ENCODE results near the gene TAOK1.
A peak's percentile ranks its signal among the peaks of the same experiment; 100 is the strongest.

The TAOK1 gene

DNA sequence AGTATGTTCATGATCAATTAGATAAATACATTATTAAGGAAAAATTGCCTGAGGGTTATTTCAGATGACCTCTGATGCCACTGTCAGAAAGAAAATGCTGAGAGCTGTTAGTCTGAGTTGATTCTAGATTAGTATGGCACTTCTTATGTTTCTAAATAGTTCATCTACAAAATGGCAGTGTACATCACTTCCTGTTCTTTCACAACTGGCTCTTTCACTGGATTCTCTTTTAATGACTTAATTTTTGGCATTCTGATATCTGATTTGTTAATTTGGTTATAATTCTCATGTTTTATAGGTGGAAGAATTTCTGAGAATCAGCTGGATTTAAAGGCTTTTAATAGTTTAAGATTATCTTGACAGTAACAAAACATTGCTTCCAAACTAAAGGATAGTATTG lies 3.3 kb downstream of the TAOK1 start:
- no peaks in the 10 kb centered on the region for H3K9me3 Mint-ChIP-seq
- no peaks in the 10 kb centered on the region for H3K36me3 Mint-ChIP-seq
- no peak for ATAC-seq (ENCODE audit: low read depth)
- peaks cover 18% of the 10 kb centered on the region for H3K4me1 Mint-ChIP-seq
- H3K4me3 Mint-ChIP-seq, result no peak overlapping the region
- no peaks in the 10 kb centered on the region for H3K27me3 Mint-ChIP-seq
- no peak for DNase-seq (ENCODE audit: low spot score in 2 of 2)
- peak overlapping the region; percentile 38 for H3K27ac Mint-ChIP-seq

DNA sequence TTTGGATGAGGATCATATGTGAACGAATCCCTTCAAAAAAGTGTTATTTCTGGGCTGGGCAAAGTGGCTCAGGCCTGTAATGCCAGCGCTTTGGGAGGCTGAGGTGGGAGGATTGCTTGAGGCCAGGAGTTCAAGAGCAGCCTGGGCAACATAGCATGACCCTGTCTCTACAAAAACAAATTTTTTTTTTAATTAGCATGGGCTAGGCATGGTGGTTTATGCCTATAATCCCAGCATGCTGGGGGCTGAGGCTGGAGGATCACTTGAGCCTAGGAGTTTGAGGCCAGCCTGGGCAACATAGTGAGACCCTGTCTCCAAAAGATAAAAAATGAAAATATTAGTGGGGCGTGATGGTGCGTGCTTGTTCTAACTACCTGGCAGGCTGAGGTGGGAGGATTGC lies 4.6 kb downstream of the TAOK1 start:
- Mint-ChIP-seq H3K4me1 (peaks cover 15% of the 10 kb centered on the region), H3K9me3 (no peaks in the 10 kb centered on the region), H3K4me3 (no peak overlapping the region), H3K27ac (peak overlapping the region; percentile 45), H3K27me3 (no peaks in the 10 kb centered on the region), H3K36me3 (no peaks in the 10 kb centered on the region)
- DNase-seq (ENCODE audit: low spot score in 2 of 2) (no peak), ATAC-seq (ENCODE audit: low read depth) (no peak)

DNA sequence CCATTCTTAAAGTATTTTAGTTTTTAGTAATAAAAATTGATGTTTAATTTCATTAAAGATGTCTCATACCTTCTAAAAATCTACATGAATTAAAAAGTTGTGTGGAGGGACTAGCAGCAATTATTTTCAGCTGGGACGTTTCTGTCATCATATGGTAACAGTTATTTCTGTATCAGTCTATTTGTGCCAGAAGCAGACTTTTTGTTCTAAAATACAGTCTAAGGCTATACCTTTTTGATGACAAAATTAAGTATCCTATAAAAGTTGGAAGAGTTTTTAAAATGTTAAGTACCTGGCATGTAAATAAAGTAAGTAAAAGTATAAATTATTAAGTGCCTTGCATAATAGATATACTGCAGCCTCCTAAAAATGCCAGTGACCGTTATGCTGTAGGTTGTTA lies 5.9 kb downstream of the TAOK1 start:
- H3K36me3 Mint-ChIP-seq, result peaks cover 5% of the 10 kb centered on the region
- H3K4me3 Mint-ChIP-seq, result no peak overlapping the region
- H3K4me1 Mint-ChIP-seq, result peaks cover 16% of the 10 kb centered on the region

DNA sequence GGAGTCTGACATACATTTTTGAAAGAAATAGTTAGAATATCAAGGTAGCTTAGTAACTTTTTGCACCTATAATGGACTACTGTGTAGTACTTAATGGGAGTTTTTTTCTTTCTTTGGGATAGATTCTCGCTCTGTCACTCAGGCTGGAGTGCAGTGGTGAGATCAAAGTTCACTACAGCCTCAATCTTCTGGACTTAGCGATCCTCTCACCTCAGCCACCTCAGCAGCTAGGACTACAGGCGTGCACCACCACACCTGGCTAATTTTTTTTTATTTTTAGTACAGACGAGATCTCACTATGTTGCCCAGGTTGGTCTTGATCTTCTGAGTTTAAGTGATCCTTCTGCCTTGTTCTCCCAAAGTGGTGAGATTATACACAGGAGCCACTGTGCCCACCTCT lies 9.5 kb downstream of the TAOK1 start:
- H3K27me3 Mint-ChIP-seq, result no peaks in the 10 kb centered on the region
- DNase-seq (ENCODE audit: low spot score in 2 of 2) (no peak), ATAC-seq (ENCODE audit: low read depth) (no peak)
- H3K9me3 Mint-ChIP-seq, result no peaks in the 10 kb centered on the region
- H3K4me3 Mint-ChIP-seq, result no peak overlapping the region
- no peak overlapping the region for H3K27ac Mint-ChIP-seq
- peaks cover 16% of the 10 kb centered on the region for H3K36me3 Mint-ChIP-seq
- H3K4me1 Mint-ChIP-seq, result peaks cover 10% of the 10 kb centered on the region

More for the DNA sequence above, 5.9 kb downstream of the TAOK1 start:
- no peak for DNase-seq (ENCODE audit: low spot score in 2 of 2)
- Mint-ChIP-seq H3K9me3 (no peaks in the 10 kb centered on the region), H3K27me3 (no peaks in the 10 kb centered on the region), H3K27ac (no peak overlapping the region)
- ATAC-seq (ENCODE audit: low read depth), result no peak

DNA sequence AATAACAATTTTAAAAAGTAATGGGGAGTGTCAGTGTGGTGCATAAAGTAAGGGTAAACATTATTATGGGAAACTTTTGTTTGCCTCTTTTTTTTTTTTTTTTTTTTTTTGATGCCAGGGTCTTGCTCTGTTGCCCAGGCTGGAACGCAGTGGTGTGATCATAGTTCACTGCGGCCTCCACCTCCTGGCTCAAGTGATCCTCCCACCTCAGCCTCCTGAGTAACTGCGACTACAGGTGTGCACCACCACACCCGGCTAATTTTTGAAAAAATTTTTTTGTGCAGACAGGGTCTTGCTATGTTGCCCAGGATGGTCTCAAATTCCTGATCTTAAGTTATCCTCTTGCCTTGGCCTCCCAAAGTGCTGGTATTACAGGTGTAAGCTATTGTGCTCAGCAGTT lies 10.7 kb downstream of the TAOK1 start:
- Mint-ChIP-seq H3K4me3 (no peak overlapping the region), H3K36me3 (peaks cover 16% of the 10 kb centered on the region), H3K4me1 (peaks cover 10% of the 10 kb centered on the region), H3K27me3 (no peaks in the 10 kb centered on the region), H3K9me3 (no peaks in the 10 kb centered on the region), H3K27ac (no peak overlapping the region)
- DNase-seq (ENCODE audit: low spot score in 2 of 2) (no peak), ATAC-seq (ENCODE audit: low read depth) (no peak)

DNA sequence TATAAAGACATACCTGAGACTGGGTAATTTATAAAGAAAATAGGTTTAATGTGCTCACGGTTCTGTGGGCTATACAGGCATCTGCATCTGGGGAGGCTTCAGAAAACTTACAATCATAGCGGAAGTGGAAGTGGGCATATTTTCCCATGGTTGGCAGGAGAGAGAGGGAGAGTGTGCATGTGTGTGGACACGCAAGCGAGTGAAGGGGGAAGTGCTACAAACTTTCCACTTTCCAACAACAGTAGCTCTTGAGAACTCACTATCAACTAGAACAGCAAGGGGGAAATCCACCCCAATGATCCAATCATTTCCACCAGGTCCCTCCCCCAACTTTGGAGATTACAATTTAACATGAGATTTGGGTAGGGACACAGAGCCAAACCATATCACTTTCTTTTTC lies 11.1 kb downstream of the TAOK1 start:
- no peak overlapping the region for H3K4me3 Mint-ChIP-seq

DNA sequence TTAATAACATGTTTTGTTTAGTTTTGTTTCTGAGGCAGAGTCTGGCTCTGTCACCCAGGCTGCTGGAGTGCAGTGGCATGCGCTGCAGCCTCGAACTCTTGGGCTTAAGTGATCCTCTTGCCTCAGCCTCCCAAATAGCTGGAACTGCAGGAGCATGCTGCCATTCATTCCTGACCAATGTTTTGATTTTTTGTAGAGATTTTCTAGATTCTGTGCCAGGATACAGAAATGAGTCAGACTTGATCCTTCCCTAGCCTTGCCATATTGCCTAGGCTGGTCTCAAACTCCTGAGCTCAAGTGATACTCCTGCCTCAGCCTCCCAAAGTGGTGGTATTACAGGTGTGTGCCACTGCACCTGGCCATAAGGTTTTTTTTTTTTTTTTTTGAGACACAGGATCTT lies 17.7 kb downstream of the TAOK1 start:
- H3K4me1 Mint-ChIP-seq, result peaks cover 15% of the 10 kb centered on the region
- no peaks in the 10 kb centered on the region for H3K27me3 Mint-ChIP-seq
- no peak overlapping the region for H3K27ac Mint-ChIP-seq
- no peaks in the 10 kb centered on the region for H3K9me3 Mint-ChIP-seq
- DNase-seq (ENCODE audit: low spot score in 2 of 2), result no peak
- H3K4me3 Mint-ChIP-seq, result no peak overlapping the region
- no peak for ATAC-seq (ENCODE audit: low read depth)
- peaks cover 18% of the 10 kb centered on the region for H3K36me3 Mint-ChIP-seq

More for the DNA sequence above, 11.1 kb downstream of the TAOK1 start:
- no peak for ATAC-seq (ENCODE audit: low read depth)
- Mint-ChIP-seq H3K9me3 (no peaks in the 10 kb centered on the region), H3K27me3 (no peaks in the 10 kb centered on the region), H3K4me1 (peaks cover 10% of the 10 kb centered on the region), H3K27ac (no peak overlapping the region), H3K36me3 (peaks cover 16% of the 10 kb centered on the region)
- DNase-seq (ENCODE audit: low spot score in 2 of 2), result no peak

DNA sequence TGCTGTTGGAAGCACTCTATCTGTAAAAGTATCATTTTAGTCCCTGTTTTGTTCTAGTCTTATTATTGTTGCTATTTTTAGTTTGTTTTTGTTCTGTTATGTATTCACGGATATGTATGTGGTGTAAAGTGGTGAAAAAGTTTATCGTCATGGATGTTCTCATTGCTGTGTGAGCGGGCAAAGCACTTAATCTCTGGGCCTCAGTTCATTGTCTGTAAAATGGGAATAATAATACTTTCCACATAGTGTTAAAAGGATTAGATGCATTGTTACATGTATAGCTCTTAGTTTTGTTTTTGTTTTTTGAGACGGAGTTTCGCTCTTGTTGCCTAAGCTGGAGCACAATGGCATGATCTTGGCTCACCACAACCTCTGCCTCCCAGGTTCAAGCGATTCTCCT lies 19.8 kb downstream of the TAOK1 start:
- DNase-seq (ENCODE audit: low spot score in 2 of 2), result no peak
- H3K4me1 Mint-ChIP-seq, result peaks cover 15% of the 10 kb centered on the region
- peaks cover 13% of the 10 kb centered on the region for H3K36me3 Mint-ChIP-seq
- no peaks in the 10 kb centered on the region for H3K9me3 Mint-ChIP-seq
- no peak overlapping the region for H3K27ac Mint-ChIP-seq
- no peak for ATAC-seq (ENCODE audit: low read depth)
- H3K27me3 Mint-ChIP-seq, result no peaks in the 10 kb centered on the region
- H3K4me3 Mint-ChIP-seq, result no peak overlapping the region

DNA sequence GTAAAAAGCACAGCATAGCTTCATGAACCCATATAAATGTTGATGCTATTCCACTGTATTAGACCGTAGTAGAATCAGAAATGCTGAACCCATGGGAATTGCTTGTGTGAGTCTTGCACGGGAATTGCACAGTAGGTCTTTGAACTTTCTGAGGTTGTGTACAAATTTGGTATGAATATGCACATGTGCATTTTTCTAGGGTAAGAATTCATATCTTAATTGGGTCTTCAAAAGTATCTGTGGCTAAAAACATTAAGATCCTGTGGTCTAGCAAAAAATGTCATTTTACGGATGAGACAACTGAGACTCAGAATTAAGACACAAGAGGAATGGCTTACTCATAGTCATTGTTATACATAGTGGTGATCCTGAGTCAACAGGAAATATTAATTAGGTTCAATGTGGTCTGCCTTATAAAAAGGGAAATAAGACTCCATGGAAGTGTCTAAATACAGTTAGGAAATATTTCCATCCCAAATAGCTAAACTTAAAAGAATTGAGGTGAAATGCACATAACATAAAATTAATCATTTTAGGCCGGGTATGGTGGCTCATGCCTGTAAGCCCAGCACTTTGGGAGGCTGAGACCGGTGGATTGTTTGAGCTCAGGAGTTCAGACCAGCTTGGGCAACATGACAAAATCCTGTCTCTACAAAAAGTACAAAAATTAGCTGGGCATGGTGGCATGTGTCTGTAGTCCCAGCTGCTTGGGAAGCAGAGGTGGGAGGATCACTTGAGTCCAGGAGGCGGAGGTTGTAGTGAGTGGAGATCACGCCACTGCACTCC lies 22.8 kb downstream of the TAOK1 start:
- peaks cover 14% of the 10 kb centered on the region for H3K4me1 Mint-ChIP-seq
- no peaks in the 10 kb centered on the region for H3K9me3 Mint-ChIP-seq
- ATAC-seq (ENCODE audit: low read depth) (no peak), DNase-seq (ENCODE audit: low spot score in 2 of 2) (no peak)
- peaks cover 10% of the 10 kb centered on the region for H3K36me3 Mint-ChIP-seq
- no peaks in the 10 kb centered on the region for H3K27me3 Mint-ChIP-seq
- no peak overlapping the region for H3K4me3 Mint-ChIP-seq
- H3K27ac Mint-ChIP-seq, result peak overlapping the region; percentile 49

DNA sequence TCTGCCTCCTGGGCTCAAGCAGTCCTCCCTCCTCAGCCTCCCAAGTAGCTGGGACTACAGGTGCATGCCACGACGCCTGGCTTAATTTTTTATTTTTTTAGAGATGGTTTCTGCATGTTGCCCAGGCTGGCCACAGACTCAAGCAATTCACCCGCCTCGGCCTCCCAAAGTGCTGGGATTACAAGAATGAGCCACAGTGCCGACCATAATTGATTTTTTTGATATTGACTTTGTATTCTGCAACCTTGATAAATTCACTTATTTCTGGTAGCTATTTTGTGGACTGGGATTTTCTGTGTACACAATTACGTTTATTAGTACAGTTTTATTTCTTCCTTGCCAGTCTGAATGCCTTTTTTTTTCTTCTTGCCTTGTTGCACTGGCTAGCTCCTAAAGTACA lies 30.0 kb downstream of the TAOK1 start:
- peaks cover 6% of the 10 kb centered on the region for H3K4me1 Mint-ChIP-seq
- H3K27ac Mint-ChIP-seq, result no peak overlapping the region
- no peaks in the 10 kb centered on the region for H3K27me3 Mint-ChIP-seq
- no peak overlapping the region for H3K4me3 Mint-ChIP-seq
- no peak for DNase-seq (ENCODE audit: low spot score in 2 of 2)
- H3K9me3 Mint-ChIP-seq, result no peaks in the 10 kb centered on the region
- peaks cover 13% of the 10 kb centered on the region for H3K36me3 Mint-ChIP-seq
- no peak for ATAC-seq (ENCODE audit: low read depth)

DNA sequence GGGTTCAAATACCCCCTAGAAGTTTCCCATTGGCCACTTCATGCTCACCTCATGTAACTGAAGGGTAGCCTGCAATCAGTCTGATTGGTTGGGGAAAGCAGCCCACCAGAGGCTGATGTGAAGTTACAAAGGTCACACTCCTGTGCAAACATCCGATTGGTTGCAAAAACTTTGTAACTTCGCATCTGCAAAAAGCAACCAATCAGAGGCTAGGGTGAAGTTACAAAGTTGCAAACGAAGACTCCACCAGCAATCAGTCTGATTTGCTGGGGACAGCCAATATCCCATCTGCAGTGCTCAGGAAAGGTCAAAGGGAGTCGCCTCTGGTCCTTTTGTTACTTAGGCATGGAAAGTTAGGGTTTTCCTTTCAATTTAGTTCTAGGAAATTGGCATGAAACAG lies 40.1 kb downstream of the TAOK1 start:
- ATAC-seq (ENCODE audit: low read depth) (no peak), DNase-seq (ENCODE audit: low spot score in 2 of 2) (no peak)
- H3K9me3 Mint-ChIP-seq, result no peaks in the 10 kb centered on the region
- no peaks in the 10 kb centered on the region for H3K27me3 Mint-ChIP-seq
- H3K27ac Mint-ChIP-seq, result no peak overlapping the region
- peaks cover 24% of the 10 kb centered on the region for H3K4me1 Mint-ChIP-seq
- peaks cover 8% of the 10 kb centered on the region for H3K36me3 Mint-ChIP-seq
- H3K4me3 Mint-ChIP-seq, result no peak overlapping the region

DNA sequence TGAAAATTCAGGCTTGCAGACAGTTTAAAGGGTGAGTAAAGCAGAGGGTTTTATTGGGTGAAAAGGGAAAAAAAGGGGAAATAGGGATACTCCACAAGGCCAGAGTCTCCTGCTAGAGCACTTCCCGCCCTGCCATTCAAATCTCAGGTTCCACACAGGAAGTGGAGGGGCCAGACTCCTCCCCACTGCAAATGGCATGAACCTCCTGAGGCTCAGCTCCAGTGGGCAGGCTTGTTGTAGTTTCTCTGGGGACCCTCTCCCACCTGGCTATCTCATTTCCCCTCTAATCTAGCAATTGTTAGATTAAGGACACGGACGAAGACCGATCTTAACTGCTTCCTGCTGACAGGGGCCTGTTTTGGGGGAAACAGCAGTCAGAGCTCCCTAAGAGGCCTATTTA lies 43.4 kb downstream of the TAOK1 start:
- Mint-ChIP-seq H3K27ac (peak overlapping the region; percentile 26), H3K36me3 (peaks cover 2% of the 10 kb centered on the region), H3K9me3 (no peaks in the 10 kb centered on the region), H3K4me3 (peak overlapping the region; percentile 5), H3K27me3 (no peaks in the 10 kb centered on the region), H3K4me1 (peaks cover 16% of the 10 kb centered on the region)
- peak; percentile 49 for ATAC-seq (ENCODE audit: low read depth)
- no peak for DNase-seq (ENCODE audit: low spot score in 2 of 2)

DNA sequence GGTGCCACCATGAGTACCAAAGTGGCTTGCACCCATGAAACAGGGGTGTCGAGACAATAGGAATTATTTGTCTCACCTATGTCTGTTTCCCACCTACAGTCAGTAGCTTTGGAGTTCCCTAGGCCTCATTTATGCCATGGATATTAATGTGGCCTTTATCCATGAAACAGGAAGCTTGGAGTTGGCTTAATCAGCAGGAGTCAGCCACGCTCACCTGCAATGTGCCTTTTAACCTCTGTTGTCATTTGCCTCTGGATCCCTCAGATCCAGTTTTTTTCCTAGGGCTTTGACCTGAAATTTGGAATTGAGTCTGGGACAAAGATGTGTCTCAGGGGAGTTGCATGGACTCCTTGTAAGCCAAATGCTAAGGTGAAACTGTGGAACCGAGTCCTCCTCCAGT lies 44.4 kb downstream of the TAOK1 start:
- DNase-seq (ENCODE audit: low spot score in 2 of 2), result no peak
- no peak for ATAC-seq (ENCODE audit: low read depth)
- Mint-ChIP-seq H3K4me3 (no peak overlapping the region), H3K9me3 (no peaks in the 10 kb centered on the region), H3K36me3 (peaks cover 4% of the 10 kb centered on the region), H3K27ac (no peak overlapping the region), H3K27me3 (no peaks in the 10 kb centered on the region), H3K4me1 (peaks cover 16% of the 10 kb centered on the region)

DNA sequence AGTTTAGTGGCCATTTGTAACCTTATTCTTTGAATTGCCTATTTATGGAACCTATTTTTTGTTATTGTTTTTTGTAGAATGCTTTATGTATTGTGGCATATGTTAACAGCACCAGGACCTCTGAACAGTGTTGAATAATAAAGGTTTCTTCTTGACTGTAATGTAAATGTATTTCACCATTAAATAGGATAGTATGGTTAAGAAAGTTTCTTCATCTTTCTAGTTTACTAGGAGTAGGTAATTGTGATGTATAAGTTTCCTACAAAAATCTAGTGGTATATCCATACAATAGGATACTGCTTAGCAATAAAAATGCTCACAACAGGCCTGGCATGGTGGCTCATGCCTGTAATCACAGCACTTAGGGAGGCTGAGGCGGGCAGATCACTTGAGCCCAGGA lies 52.3 kb downstream of the TAOK1 start:
- DNase-seq (ENCODE audit: low spot score in 2 of 2) (no peak), ATAC-seq (ENCODE audit: low read depth) (no peak)
- Mint-ChIP-seq H3K9me3 (no peaks in the 10 kb centered on the region), H3K4me1 (peaks cover 12% of the 10 kb centered on the region), H3K4me3 (no peak overlapping the region), H3K36me3 (peaks cover 7% of the 10 kb centered on the region), H3K27me3 (no peaks in the 10 kb centered on the region), H3K27ac (peak overlapping the region; percentile 14)

DNA sequence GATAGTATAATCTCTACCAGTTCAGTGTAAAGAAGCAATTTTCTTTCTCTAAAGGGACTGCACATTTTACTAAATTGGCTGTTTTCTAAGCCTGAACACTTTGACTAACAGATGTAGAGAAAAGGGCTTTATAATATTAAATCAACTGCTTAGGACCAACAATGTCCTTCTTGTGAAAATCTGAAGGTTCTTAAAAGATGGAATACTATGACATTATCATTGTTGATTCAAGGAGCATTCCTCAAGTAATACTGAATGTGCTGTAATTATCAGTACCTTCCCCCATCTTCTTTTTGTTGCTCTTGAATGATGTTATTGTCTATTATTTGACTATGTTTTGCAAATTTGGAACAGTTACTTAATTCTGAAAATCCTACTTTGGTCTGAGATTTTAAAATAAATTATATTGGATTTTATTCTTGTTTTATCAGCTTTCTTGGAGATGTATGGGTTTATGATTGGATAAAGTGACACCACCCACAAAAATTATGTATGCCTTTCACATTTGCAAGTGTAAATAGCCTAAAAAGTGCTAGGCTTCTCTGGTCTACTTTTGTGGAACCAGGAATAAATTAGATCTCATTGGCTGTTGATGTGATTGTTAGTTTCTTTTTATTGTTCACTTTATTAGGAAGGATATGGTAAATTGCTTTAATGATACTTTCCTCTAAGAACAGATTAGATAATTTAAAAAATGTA lies 53.0 kb downstream of the TAOK1 start:
- Mint-ChIP-seq H3K27ac (peak overlapping the region; percentile 14), H3K4me1 (peaks cover 16% of the 10 kb centered on the region), H3K36me3 (peaks cover 7% of the 10 kb centered on the region), H3K27me3 (no peaks in the 10 kb centered on the region), H3K9me3 (no peaks in the 10 kb centered on the region), H3K4me3 (no peak overlapping the region)
- no peak for ATAC-seq (ENCODE audit: low read depth)
- DNase-seq (ENCODE audit: low spot score in 2 of 2), result no peak

All from memory B cell (primary cell).